HG03378 (cell line): ENCODE measurements around the gene TBC1D1.

Source experiments
- ATAC-seq: cut with Tn5 transposase; IDR thresholded peaks from one replicate; pipeline ENCODE4 v1.9.1; 2021; ENCODE audit warnings: mild to moderate bottlenecking, moderate library complexity; ENCODE audit not compliant: unreplicated experiment

Gene TBC1D1

GRCh38 chr4:37988670-37989069 lies 97.8 kb downstream of the TBC1D1 start:
- ATAC-seq = no peak

GRCh38 chr4:37989398-37990260 lies 98.7 kb downstream of the TBC1D1 start:
- no peak for ATAC-seq

- ATAC-seq = no peak
Measured at GRCh38 chr4:37990731-37991245, 99.9 kb downstream of the TBC1D1 start.

GRCh38 chr4:37991623-37992410 lies 100.9 kb downstream of the TBC1D1 start:
- no peak for ATAC-seq

GRCh38 chr4:37993806-37994205 lies 102.9 kb downstream of the TBC1D1 start:
- no peak for ATAC-seq

GRCh38 chr4:37994569-37994968 lies 103.7 kb downstream of the TBC1D1 start:
- peak; percentile 71 for ATAC-seq

GRCh38 chr4:37995299-37995821 lies 104.5 kb downstream of the TBC1D1 start:
- ATAC-seq = no peak

GRCh38 chr4:37995981-37996775 lies 105.3 kb downstream of the TBC1D1 start:
- no peak for ATAC-seq

- ATAC-seq = no peak
Measured at GRCh38 chr4:37998226-37998625, 107.3 kb downstream of the TBC1D1 start.

- ATAC-seq = no peak
Measured at GRCh38 chr4:37999000-37999716, 108.3 kb downstream of the TBC1D1 start.

GRCh38 chr4:37999965-38000364 lies 109.1 kb downstream of the TBC1D1 start:
- no peak for ATAC-seq

GRCh38 chr4:38001927-38002326 lies 111.0 kb downstream of the TBC1D1 start:
- no peak for ATAC-seq

GRCh38 chr4:38002451-38003071 lies 111.7 kb downstream of the TBC1D1 start:
- no peak for ATAC-seq

GRCh38 chr4:38003102-38003501 lies 112.2 kb downstream of the TBC1D1 start:
- no peak for ATAC-seq

GRCh38 chr4:38003628-38004027 lies 112.7 kb downstream of the TBC1D1 start:
- no peak for ATAC-seq

GRCh38 chr4:38004062-38004461 lies 113.2 kb downstream of the TBC1D1 start:
- no peak for ATAC-seq

- no peak for ATAC-seq
Measured at GRCh38 chr4:38004887-38005286, 114.0 kb downstream of the TBC1D1 start.

- ATAC-seq = no peak
Measured at GRCh38 chr4:38005637-38006036, 114.8 kb downstream of the TBC1D1 start.

- ATAC-seq = no peak
Measured at GRCh38 chr4:38007645-38008044, 116.8 kb downstream of the TBC1D1 start.

- no peak for ATAC-seq
Measured at GRCh38 chr4:38008571-38009021, 117.7 kb downstream of the TBC1D1 start.
